B cell (primary cell): ENCODE results near the gene RDH11.

ENCODE experiments used
- EZH2 ChIP-seq: IDR thresholded peaks from 2 replicates; pipeline ENCODE4 v1.6.1; 2012; ENCODE audit warnings: borderline replicate concordance, low read depth, mild to moderate bottlenecking, moderate library complexity, low read length; ENCODE audit not compliant: insufficient read depth, poor library complexity, severe bottlenecking
- TF ChIP-seq, protein P1 (sequence below): fragments of 200-600 bp; IDR thresholded peaks from one replicate; pipeline ENCODE4 v1.8.0; 2022; ENCODE audit warnings: antibody characterized with exemption, mild to moderate bottlenecking

DNA sequence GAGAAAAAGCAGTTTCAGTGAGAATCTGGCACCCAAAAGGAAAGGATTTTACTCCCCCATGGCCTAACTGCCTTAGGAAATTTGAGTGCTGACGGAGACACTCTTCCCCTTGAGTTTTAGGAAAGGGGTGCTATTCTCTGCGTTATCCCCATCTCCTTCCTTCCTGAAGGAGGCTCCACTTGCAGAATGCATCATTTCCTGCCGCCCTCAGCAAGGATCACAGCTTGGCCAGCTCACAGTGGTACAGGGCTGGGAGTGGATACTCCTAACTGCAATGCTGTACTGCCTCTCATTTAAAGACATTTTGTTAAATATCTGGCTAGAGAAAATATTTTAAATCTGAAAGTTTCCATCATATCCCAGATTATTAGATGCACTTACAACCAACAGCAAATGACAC, 39.1 kb upstream of the RDH11 start:
- TF ChIP-seq, protein P1, sequence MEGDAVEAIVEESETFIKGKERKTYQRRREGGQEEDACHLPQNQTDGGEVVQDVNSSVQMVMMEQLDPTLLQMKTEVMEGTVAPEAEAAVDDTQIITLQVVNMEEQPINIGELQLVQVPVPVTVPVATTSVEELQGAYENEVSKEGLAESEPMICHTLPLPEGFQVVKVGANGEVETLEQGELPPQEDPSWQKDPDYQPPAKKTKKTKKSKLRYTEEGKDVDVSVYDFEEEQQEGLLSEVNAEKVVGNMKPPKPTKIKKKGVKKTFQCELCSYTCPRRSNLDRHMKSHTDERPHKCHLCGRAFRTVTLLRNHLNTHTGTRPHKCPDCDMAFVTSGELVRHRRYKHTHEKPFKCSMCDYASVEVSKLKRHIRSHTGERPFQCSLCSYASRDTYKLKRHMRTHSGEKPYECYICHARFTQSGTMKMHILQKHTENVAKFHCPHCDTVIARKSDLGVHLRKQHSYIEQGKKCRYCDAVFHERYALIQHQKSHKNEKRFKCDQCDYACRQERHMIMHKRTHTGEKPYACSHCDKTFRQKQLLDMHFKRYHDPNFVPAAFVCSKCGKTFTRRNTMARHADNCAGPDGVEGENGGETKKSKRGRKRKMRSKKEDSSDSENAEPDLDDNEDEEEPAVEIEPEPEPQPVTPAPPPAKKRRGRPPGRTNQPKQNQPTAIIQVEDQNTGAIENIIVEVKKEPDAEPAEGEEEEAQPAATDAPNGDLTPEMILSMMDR = no peak
- TF ChIP-seq EZH2 = no peak
